Gastroesophageal sphincter (tissue), 3 donors: ENCODE results near the gene DDI2.

Experiments used
- CTCF ChIP-seq, 4 experiments: fragments of 200-600 bp in 2 of 4; fragments of 450-650 bp in 2 of 4; sonication (generic) in 1 of 4; IDR thresholded peaks; one replicate each; pipeline ENCODE4 v1.5.1; 2017 to 2019; ENCODE audit warnings: antibody characterized with exemption in 4 of 4, mild to moderate bottlenecking in 2 of 4, moderate library complexity in 2 of 4
- POLR2AphosphoS5 ChIP-seq: sonication (generic); formaldehyde crosslinking; IDR thresholded peaks from one replicate; pipeline ENCODE4 v1.6.1; 2017; ENCODE audit warnings: antibody characterized with exemption

- TF ChIP-seq POLR2AphosphoS5: no peak
- TF ChIP-seq CTCF (IDR thresholded peaks at IDR 0.05): no peak
Measured at GRCh38 chr1:15690317-15690716, 73.1 kb downstream of the DDI2 start.
